Chondrocyte (in vitro differentiated cells): ENCODE results near the gene JUP. TPM values are rescaled to one million over a fixed set of nuclear protein-coding genes. Genes with fewer than 3 reads are reported as not detected.

Experiments
- DNase-seq: peaks from one replicate; pipeline ENCODE4 v3.0.0; 2021; ENCODE audit warnings: mixed read lengths, low spot score
- H3K27ac Mint-ChIP-seq: one replicate; pipeline ENCODE4 v1.8.0; 2021; ENCODE audit warnings: mild to moderate bottlenecking, moderate library complexity, mixed read lengths; ENCODE audit not compliant: unreplicated experiment
- H3K27me3 Mint-ChIP-seq: 2 replicates; pipeline ENCODE4 v1.8.0; 2021; ENCODE audit warnings: low read depth, mixed read lengths
- H3K36me3 Mint-ChIP-seq: 2 replicates; pipeline ENCODE4 v1.8.0; 2021; ENCODE audit warnings: low read depth, mixed read lengths
- H3K4me1 Mint-ChIP-seq: 2 replicates; pipeline ENCODE4 v1.8.0; 2021; ENCODE audit warnings: low read depth, mild to moderate bottlenecking, mixed read lengths
- H3K4me3 Mint-ChIP-seq: one replicate; pipeline ENCODE4 v1.8.0; 2021; ENCODE audit warnings: mild to moderate bottlenecking, moderate library complexity, mixed read lengths; ENCODE audit not compliant: unreplicated experiment
- H3K9me3 Mint-ChIP-seq: 2 replicates; pipeline ENCODE4 v1.8.0; 2021; ENCODE audit warnings: low read depth, mixed read lengths
- total RNA-seq: library from RNA; stranded (reverse); gene quantifications from 3 replicates; pipeline ENCODE4 v1.2.1, GENCODE V29; 2021
- TF ChIP-seq, protein P1 (sequence below): fragments of 200-600 bp; sonication (generic); IDR thresholded peaks from 2 replicates; pipeline ENCODE4 v1.5.0; 2021; ENCODE audit warnings: antibody characterized with exemption, mild to moderate bottlenecking, moderate library complexity

Gene JUP
- total RNA-seq, 1 donor from 2014 or later: 18.8 TPM

DNA sequence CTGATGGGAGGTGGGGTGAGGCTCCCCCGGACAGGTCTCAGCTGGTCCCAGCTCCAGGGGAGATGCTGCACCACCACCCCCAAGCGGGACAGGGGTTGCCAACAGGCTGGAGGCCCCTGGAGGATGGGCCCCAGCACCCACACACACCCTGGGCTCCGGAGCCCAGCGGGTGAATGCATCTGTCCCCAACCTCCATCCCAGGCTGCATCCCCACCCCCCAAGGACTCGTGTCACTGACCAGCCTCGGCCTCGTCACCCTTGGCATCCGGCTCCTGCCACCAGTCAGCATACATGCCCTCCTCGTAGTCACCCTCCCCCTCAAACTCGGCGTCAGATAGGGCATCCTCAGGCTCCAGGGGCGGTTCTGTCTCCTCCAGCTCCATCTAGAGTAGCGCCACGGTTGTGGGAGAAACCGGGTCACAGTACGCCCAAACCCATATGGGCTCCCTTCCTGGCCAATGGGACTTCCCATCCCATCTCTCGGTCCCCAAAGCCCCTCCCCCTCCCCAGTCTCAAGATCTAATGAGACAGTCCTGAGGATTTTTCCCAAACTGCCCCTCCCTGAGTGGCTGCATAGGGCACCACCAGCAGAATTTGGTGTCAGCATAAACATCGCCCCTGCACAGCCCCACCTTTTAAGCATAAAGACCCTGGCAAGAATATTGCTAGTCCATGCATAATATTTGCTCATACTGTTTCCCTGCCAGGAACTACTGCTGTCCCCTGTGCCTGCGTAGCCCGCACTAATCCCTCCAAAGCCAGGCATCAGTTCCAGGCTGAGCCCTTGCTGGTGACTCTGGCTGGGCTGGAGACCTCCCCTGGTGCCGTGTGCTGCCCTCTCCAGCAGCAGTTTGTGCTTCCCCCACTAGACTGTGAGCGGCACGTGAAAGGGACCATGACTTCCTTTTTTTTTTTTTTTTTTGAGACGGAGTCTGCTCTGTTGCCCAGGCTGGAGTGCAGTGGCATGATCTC is 16.8 kb upstream of the JUP start:
- Mint-ChIP-seq H3K36me3 (peaks cover 8% of the 10 kb centered on the region), H3K4me3 (no peak overlapping the region), H3K4me1 (peaks cover 12% of the 10 kb centered on the region), H3K27me3 (no peaks in the 10 kb centered on the region), H3K9me3 (no peaks in the 10 kb centered on the region), H3K27ac (no peak overlapping the region)
- no peak for DNase-seq
- TF ChIP-seq, protein P1, sequence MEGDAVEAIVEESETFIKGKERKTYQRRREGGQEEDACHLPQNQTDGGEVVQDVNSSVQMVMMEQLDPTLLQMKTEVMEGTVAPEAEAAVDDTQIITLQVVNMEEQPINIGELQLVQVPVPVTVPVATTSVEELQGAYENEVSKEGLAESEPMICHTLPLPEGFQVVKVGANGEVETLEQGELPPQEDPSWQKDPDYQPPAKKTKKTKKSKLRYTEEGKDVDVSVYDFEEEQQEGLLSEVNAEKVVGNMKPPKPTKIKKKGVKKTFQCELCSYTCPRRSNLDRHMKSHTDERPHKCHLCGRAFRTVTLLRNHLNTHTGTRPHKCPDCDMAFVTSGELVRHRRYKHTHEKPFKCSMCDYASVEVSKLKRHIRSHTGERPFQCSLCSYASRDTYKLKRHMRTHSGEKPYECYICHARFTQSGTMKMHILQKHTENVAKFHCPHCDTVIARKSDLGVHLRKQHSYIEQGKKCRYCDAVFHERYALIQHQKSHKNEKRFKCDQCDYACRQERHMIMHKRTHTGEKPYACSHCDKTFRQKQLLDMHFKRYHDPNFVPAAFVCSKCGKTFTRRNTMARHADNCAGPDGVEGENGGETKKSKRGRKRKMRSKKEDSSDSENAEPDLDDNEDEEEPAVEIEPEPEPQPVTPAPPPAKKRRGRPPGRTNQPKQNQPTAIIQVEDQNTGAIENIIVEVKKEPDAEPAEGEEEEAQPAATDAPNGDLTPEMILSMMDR: no peak

DNA sequence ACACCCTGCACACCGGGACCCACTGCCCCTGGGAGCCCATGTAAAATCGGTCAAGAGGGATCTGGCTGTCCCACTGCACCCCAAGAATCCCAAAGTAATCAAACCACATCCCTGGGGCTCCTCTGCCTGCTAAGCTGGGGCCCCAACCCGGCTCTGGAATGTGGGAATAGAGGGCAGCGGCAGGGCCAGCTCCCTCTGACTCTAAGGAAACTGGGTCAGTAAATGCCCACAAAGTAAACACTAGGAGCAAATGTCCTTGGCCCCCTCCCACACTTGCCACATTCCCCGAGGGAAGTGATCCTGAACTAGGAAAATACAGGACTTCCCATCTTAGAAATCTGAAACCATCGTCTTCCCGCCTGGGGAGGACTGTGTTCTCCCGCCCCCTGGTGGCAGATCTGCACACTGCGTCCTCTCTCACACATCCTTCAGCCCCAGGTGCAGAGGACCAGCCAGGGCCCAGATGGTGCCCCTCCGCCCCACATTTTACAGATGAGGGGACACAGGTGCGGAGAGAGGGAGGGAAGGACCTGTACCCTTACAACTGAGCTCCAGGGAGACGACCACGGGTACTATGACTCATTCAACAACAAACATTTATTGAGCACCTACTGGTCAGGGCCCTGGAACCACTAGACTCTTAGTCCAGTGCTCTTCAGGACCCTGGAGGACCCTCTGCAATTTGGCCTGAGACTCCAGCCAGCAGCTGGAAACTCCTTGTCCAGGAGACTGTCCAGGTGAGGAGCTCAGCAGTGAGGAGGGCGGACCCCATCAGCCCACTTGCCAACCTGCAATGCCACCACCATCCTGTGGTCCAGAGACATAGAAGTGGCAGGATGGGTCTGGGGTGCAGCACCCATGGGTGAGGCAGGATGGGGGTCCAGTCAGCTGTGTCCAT is 15.1 kb upstream of the JUP start:
- Mint-ChIP-seq H3K9me3 (no peaks in the 10 kb centered on the region), H3K27ac (peak overlapping the region; percentile 10), H3K27me3 (no peaks in the 10 kb centered on the region), H3K4me3 (no peak overlapping the region), H3K36me3 (peaks cover 6% of the 10 kb centered on the region), H3K4me1 (peaks cover 12% of the 10 kb centered on the region)
- TF ChIP-seq, protein P1: peak; percentile 94
- no peak for DNase-seq

DNA sequence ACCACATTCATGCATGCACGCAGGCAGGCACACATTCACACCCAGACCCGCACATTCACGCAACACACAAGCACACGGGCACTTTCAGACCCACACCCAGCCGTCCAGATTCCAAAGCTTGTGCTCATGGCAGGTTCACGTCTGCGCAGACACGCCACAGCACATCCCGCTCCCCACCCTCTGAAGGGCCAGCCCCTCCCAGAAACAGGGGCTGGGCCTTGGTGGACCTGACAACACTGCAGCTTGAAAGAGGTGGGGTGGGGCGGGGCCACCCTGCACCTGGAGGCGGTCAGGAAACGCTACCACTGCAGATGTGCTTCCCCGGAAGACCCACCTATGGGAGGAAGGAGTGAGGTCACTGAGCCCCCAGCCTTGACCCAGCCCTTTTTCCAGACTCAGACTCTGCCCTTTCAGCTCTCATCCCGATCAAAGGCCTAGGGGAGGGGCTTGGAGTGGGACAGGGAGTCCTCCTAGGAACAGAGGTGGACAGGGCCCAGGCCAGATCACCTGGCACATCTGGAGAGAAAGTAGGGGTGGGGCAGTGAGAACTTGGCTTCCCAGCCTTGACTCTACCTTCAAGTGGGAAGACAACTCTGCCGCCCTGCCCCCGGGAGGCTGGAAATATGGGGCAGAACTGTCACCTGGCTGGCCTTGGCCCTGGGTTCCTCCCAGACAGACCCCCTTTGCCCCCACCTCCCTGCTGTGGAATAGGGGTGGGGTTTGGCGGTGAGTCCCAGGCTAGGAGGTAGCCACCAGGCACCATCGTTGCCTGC is 14.3 kb upstream of the JUP start:
- no peak for DNase-seq
- H3K27ac Mint-ChIP-seq: peak overlapping the region; percentile 49
- H3K36me3 Mint-ChIP-seq: peaks cover 3% of the 10 kb centered on the region
- H3K9me3 Mint-ChIP-seq: no peaks in the 10 kb centered on the region
- TF ChIP-seq, protein P1: no peak
- H3K27me3 Mint-ChIP-seq: no peaks in the 10 kb centered on the region
- no peak overlapping the region for H3K4me3 Mint-ChIP-seq
- peaks cover 12% of the 10 kb centered on the region for H3K4me1 Mint-ChIP-seq

DNA sequence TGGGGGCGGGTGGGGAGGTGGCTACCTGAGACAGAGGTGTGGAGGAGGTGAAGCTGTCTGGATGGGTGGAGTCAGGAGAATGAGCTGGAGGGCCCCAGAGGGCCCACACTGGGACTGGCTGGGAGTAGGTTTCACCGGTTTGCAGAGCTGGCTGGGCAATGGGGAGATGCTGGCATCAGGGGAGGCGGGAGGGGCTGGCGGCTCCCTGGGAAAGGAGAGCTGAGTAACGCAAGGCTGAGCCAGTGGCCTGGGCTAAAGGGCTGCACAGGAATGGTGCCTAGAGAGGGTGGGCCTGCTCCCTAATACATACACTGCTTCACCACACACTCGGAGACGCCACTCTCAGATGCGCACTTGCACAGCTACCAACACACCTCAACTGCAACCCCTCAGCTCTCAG is 12.9 kb upstream of the JUP start:
- Mint-ChIP-seq H3K27ac (no peak overlapping the region), H3K4me3 (no peak overlapping the region), H3K27me3 (no peaks in the 10 kb centered on the region), H3K36me3 (peaks cover 2% of the 10 kb centered on the region), H3K9me3 (no peaks in the 10 kb centered on the region), H3K4me1 (peaks cover 12% of the 10 kb centered on the region)
- DNase-seq: no peak
- TF ChIP-seq, protein P1: no peak
